Vagina (tissue), 2 donors: ENCODE data around the gene TRIM24.

Source experiments
- POLR2A ChIP-seq, 2 donors: fragments of 450-650 bp; IDR thresholded peaks; one replicate each; pipeline ENCODE4 v1.6.1; 2017; ENCODE audit warnings: antibody characterized with exemption in 2 of 2, mild to moderate bottlenecking in 2 of 2, moderate library complexity in 2 of 2
- TF ChIP-seq, protein P1 (sequence below), 3 experiments: fragments of 450-650 bp in 2 of 3; fragments of 200-600 bp in 1 of 3; sonication (generic) in 1 of 3; IDR thresholded peaks; one replicate each; pipeline ENCODE4 v1.5.1; 2017 to 2019; ENCODE audit warnings: antibody characterized with exemption in 3 of 3, mild to moderate bottlenecking in 2 of 3, moderate library complexity in 2 of 3

DNA sequence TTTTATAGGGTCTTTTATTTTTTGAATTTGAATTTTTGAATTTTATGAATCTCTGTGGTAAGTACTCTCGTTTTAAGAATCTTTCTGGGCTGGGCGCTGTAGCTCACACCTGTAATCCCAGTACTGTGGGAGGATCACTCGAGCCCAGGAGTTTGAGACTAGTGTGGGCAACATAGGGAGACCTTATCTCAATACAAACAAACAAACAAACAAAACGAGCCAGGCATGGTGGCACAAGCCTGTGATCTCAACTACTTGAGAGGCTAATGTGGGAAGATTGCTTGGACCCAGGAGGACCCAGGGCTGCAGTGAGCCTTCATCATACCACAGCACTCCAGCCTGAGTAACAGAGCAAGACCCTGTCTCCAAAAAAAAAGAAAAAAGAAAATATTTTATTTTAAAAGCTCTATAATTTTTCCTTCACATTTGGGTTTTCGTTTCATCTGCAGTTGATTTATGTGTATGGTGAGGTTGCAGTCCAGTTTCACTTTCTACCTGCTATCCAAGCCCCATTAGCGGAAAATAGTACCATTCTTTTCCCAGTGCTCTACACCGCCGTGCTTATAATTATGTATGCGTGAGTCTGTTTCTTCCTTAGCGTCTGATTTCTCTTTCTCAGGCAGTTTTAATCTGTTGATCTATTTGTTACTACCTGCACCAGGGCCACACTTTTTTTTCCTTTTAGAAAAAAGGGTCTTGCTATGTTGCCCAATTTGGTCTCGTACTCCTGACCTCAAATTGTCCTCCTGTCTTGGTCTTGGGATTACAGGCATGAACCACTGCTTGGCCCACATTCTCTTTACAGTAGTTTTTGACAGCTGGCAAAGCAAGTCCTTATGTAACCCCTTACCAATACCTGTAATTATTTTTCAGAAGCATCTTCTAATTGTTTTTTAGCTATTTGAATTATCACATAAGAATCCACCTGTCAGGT lies 21.7 kb downstream of the TRIM24 start:
- TF ChIP-seq, protein P1, sequence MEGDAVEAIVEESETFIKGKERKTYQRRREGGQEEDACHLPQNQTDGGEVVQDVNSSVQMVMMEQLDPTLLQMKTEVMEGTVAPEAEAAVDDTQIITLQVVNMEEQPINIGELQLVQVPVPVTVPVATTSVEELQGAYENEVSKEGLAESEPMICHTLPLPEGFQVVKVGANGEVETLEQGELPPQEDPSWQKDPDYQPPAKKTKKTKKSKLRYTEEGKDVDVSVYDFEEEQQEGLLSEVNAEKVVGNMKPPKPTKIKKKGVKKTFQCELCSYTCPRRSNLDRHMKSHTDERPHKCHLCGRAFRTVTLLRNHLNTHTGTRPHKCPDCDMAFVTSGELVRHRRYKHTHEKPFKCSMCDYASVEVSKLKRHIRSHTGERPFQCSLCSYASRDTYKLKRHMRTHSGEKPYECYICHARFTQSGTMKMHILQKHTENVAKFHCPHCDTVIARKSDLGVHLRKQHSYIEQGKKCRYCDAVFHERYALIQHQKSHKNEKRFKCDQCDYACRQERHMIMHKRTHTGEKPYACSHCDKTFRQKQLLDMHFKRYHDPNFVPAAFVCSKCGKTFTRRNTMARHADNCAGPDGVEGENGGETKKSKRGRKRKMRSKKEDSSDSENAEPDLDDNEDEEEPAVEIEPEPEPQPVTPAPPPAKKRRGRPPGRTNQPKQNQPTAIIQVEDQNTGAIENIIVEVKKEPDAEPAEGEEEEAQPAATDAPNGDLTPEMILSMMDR (IDR thresholded peaks at IDR 0.05): no peak
- TF ChIP-seq POLR2A (IDR thresholded peaks at IDR 0.05): no peak
